Esophagus squamous epithelium (tissue), 5 donors: Measurements from ENCODE around the gene WNT9B. TPM values are rescaled to one million over a fixed set of nuclear protein-coding genes. Genes with fewer than 3 reads are reported as not detected.

Experiments
- DNase-seq: peaks from one replicate; lab custom pipeline; 2025; lab: John Stamatoyannopoulos, UW
- H3K27ac ChIP-seq, 4 donors: fragments of 200-600 bp; sonication (generic); one replicate each; pipeline ENCODE4 v1.5.1; 2016 to 2019; ENCODE audit warnings: mild to moderate bottlenecking in 1 of 4
- H3K27me3 ChIP-seq, 4 donors: fragments of 200-600 bp; sonication (generic); 1 replicate in 3 of 4; 2 replicates in 1 of 4; pipeline versions ENCODE4 v1.5.1 to v1.6.0; 2017 to 2021; ENCODE audit warnings: antibody characterized with exemption in 1 of 4
- H3K36me3 ChIP-seq, 3 donors: fragments of 200-600 bp; sonication (generic); one replicate each; pipeline ENCODE4 v1.5.1; 2016 to 2019
- H3K4me1 ChIP-seq, 3 donors: fragments of 200-600 bp; sonication (generic); one replicate each; pipeline ENCODE4 v1.5.1; 2017 to 2019
- H3K4me3 ChIP-seq, 4 donors: fragments of 200-600 bp; sonication (generic); 1 replicate in 3 of 4; 2 replicates in 1 of 4; pipeline ENCODE4 v1.5.1; 2016 to 2019; ENCODE audit warnings: mild to moderate bottlenecking in 2 of 4, moderate library complexity in 1 of 4
- H3K9me3 ChIP-seq, 3 donors: fragments of 200-600 bp; sonication (generic); one replicate each; pipeline ENCODE4 v1.5.1; 2016 to 2019
- POLR2A ChIP-seq, 4 donors: fragments of 450-650 bp; IDR thresholded peaks; one replicate each; pipeline ENCODE4 v1.6.1; 2017; ENCODE audit warnings: antibody characterized with exemption in 4 of 4, mild to moderate bottlenecking in 4 of 4, moderate library complexity in 3 of 4
- WGBS, 2 donors: methylation state at CpG; one replicate each; pipeline ENCODE4 v1.1.5; 2018; 5-methylcytosine and 5-hydroxymethylcytosine counted together
- intact Hi-C: fragments of 100-400 bp; cut with DNase I; formaldehyde crosslinking; loops from one replicate; pipeline ENCODE4 v1.15.0; 2022
- total RNA-seq, 4 donors: library from RNA; depleted of rRNA; stranded (reverse); fragments of >200 nt; gene quantifications; one replicate each; pipeline ENCODE4 v1.1.0, GENCODE V29; 2016
- TF ChIP-seq, protein P1 (sequence below), 6 experiments: fragments of 450-650 bp in 4 of 6; fragments of 200-600 bp in 2 of 6; sonication (generic) in 2 of 6; IDR thresholded peaks; one replicate each; pipeline ENCODE4 v1.5.1; 2016 to 2019; ENCODE audit warnings: antibody characterized with exemption in 6 of 6, mild to moderate bottlenecking in 4 of 6, moderate library complexity in 4 of 6
- donor health status: DM: yes; HTN: yes; CAD: no.

The WNT9B gene
- total RNA-seq, 4 donors from 2014 or later = 0.19 to 0.26 TPM; not detected in 2

DNA sequence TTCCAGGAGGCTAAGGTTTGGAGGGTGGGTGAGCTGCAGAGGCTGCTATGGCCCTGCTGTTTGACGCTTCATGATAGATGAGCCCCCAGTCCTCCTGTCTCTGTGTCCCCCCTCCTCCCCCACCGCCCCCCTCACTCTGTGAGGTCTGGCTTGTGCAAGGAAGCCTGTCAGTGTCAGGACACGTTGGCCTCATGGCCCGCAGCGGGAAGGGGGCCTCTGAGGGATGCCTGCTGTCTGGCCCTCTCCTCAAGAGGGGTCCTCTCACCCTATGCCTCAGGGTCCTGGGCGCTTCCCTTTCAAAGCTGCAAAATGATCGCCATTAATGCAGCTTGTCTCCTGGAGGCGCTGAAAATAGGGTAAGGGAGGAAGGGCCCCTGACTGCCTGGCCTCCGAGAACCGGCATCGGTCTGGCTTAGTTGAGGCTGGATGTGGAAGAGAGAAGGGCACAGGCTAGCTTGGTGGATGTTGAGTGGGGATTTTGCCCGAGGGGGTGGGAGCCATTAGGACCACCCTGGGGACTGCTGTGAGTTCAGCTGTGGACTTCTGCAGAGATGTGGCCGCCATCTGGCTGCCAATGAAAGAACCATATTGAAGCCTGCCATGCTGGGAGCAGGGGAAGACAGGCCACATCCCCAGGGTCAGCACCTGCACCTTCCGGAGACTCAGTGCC lies 56.8 kb downstream of the WNT9B start:
- WGBS, 2 donors = 59% methylated on average over 9 of the region's 14 CpGs; no CpG with 5 or more reads in 1 of the 2 donors
- Histone ChIP-seq H3K27me3 (peaks cover 0 to 39% (median 0%) of the 10 kb centered on the region in 4 donors), H3K27ac (no peak overlapping the region), H3K36me3 (no peaks in the 10 kb centered on the region), H3K4me1 (no peaks in the 10 kb centered on the region), H3K4me3 (no peak overlapping the region), H3K9me3 (no peaks in the 10 kb centered on the region)
- DNase-seq = no peak
- intact Hi-C loops = no loop called here
- TF ChIP-seq POLR2A (IDR thresholded peaks at IDR 0.05) = no peak
- TF ChIP-seq, protein P1, sequence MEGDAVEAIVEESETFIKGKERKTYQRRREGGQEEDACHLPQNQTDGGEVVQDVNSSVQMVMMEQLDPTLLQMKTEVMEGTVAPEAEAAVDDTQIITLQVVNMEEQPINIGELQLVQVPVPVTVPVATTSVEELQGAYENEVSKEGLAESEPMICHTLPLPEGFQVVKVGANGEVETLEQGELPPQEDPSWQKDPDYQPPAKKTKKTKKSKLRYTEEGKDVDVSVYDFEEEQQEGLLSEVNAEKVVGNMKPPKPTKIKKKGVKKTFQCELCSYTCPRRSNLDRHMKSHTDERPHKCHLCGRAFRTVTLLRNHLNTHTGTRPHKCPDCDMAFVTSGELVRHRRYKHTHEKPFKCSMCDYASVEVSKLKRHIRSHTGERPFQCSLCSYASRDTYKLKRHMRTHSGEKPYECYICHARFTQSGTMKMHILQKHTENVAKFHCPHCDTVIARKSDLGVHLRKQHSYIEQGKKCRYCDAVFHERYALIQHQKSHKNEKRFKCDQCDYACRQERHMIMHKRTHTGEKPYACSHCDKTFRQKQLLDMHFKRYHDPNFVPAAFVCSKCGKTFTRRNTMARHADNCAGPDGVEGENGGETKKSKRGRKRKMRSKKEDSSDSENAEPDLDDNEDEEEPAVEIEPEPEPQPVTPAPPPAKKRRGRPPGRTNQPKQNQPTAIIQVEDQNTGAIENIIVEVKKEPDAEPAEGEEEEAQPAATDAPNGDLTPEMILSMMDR (IDR thresholded peaks at IDR 0.05) = no peak

DNA sequence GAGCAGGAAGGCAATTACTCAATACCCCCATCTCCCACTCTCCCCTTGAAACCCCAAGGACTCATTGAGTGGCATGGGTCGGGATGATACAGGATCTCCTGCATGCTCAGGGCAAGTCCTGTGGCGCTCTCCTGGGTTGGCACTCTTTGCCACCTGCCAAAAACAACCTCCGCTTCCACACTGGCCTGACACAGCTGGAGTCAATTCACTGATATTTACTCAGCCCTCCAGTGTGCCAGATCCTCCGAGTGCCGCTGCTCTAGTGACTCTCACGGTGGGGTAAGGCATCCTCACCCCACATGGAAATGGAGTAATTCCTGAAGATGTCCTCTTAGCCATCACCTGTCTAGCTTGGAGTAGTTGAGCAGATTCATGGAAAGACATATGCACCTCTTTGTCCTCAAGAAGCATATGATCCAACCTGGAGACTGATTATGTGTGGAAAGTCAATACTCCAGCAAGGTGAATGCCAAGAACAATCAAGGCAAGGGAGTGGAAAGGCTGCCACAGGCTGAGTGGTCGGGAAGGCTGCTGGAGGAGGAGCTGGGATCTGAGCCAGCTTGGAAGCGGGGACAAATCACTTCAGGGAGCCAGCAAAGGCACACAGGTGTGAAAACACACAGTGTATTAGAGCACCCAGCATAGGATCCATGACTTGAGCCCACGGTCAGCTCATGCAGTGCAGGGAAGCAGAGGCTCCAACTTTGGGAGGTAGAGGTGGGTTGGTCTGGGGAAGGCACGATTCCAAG lies 59.0 kb downstream of the WNT9B start:
- DNase-seq = no peak
- TF ChIP-seq, protein P1 (IDR thresholded peaks at IDR 0.05) = no peak
- TF ChIP-seq POLR2A (IDR thresholded peaks at IDR 0.05) = no peak
- H3K4me3 ChIP-seq = no peak overlapping the region
- WGBS, 2 donors = 59 to 67% methylated on average over 8 to 9 of the region's 10 CpGs
- H3K27me3 ChIP-seq = peaks cover 0 to 40% (median 0%) of the 10 kb centered on the region in 4 donors
- no peaks in the 10 kb centered on the region for H3K4me1 ChIP-seq
- H3K9me3 ChIP-seq = no peaks in the 10 kb centered on the region
- intact Hi-C loops = no loop called here
- no peaks in the 10 kb centered on the region for H3K36me3 ChIP-seq
- H3K27ac ChIP-seq = no peak overlapping the region

DNA sequence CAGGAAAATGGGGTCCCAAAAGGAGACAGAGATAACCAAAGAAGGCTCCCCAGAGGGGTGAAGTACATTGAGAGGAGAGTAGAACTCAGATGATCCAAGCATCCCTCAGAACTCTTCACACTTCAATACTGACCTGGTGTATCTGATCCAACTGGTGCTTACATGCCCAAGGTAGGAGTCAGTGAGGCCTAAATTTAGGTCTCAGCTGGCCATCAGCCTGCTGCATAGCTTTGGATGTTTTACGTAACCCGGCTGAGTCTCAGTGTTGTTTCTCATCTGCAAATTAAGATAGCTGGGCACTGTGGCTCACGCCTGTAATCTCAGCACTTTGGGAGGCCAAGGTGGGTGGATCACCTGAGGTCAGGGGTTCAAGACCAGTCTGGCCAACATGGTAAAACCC lies 59.9 kb downstream of the WNT9B start:
- DNase-seq = no peak
- H3K4me3 ChIP-seq = no peak overlapping the region
- no peak for TF ChIP-seq POLR2A (IDR thresholded peaks at IDR 0.05)
- TF ChIP-seq, protein P1 (IDR thresholded peaks at IDR 0.05) = no peak
- H3K4me1 ChIP-seq = no peaks in the 10 kb centered on the region
- intact Hi-C loops = no loop called here
- H3K36me3 ChIP-seq = no peaks in the 10 kb centered on the region
- no peak overlapping the region for H3K27ac ChIP-seq
- 94 to 100% methylated on average over 2 of the region's 3 CpGs for WGBS, 2 donors
- no peaks in the 10 kb centered on the region for H3K9me3 ChIP-seq
- peaks cover 0 to 37% (median 0%) of the 10 kb centered on the region in 4 donors for H3K27me3 ChIP-seq

DNA sequence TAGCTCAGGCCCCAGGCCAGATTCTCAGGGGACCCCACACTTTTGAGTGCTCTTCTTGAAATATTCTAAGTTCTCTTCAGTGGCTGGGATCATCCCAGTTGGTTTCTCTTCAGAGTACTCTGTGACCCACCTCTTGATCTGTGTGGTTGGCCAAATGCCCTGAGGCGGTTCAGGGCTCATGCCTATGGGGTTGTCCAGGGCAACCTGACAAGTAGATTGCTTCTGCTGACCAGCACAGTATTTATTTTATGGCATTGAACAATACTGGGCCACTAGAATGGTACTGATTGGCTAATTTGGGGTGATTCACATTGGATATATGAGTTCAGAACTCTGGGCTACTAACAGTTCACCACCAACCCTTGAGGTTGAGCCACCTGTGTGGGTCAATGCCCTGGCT lies 64.2 kb downstream of the WNT9B start:
- no peaks in the 10 kb centered on the region for H3K4me1 ChIP-seq
- no peak overlapping the region for H3K4me3 ChIP-seq
- H3K27me3 ChIP-seq = peaks cover 0 to 16% (median 0%) of the 10 kb centered on the region in 4 donors
- TF ChIP-seq, protein P1 (IDR thresholded peaks at IDR 0.05) = no peak
- TF ChIP-seq POLR2A (IDR thresholded peaks at IDR 0.05) = no peak
- DNase-seq = no peak
- H3K36me3 ChIP-seq = no peaks in the 10 kb centered on the region
- intact Hi-C loops = no loop called here
- H3K9me3 ChIP-seq = no peaks in the 10 kb centered on the region
- WGBS, 2 donors = 0 to 100% methylated on average over 1 of the region's 1 CpG
- no peak overlapping the region for H3K27ac ChIP-seq

DNA sequence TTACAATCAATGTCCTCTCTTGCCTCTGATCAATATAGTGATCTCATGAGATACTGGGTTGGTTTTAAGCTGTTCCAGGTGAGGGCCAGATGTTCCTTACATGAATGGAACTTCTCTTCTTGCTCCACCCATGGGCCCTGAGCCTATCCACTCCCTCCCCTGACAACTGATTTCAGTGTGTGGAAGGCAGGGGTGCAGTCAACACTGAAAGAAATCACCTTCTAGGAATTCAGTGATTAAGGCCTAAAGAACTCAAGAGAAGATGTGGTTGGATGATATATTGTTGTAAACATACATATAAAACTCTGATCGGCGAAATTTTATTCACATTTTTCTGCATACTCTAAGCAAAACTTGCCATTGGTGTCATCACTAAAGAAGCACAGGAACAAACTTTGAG lies 64.8 kb downstream of the WNT9B start:
- DNase-seq = no peak
- Histone ChIP-seq H3K9me3 (no peaks in the 10 kb centered on the region), H3K4me3 (no peak overlapping the region), H3K4me1 (no peaks in the 10 kb centered on the region), H3K27ac (no peak overlapping the region), H3K36me3 (no peaks in the 10 kb centered on the region), H3K27me3 (peaks cover 0 to 14% (median 0%) of the 10 kb centered on the region in 4 donors)
- 81 to 94% methylated on average over 2 of the region's 2 CpGs for WGBS, 2 donors
- TF ChIP-seq POLR2A (IDR thresholded peaks at IDR 0.05) = no peak
- TF ChIP-seq, protein P1 (IDR thresholded peaks at IDR 0.05) = no peak
- intact Hi-C loops = no loop called here
